Measurements from ENCODE around the gene KCTD1.

Gene KCTD1

GRCh38 chr18:26466026-26466425 lies 82.3 kb downstream of the KCTD1 start:
- H4K8ac ChIP-seq (ENCODE audit: low read depth, low read length): no peak overlapping the region
- no peaks in the 10 kb centered on the region for H3K9me3 ChIP-seq (replicated peaks in 1 of 2; ENCODE audit: control insufficient read depth in 2 of 2, insufficient read depth in 1 of 2, low read depth in 1 of 2, low read length in 2 of 2)
- peak overlapping the region; percentile 60 for H2AK5ac ChIP-seq (ENCODE audit: low read depth, low read length)
- no peak overlapping the region for H3K4me3 ChIP-seq (ENCODE audit: low read length in 2 of 2)
- H4K91ac ChIP-seq (ENCODE audit: low read depth, low read length, poor library complexity): no peak overlapping the region
- peaks cover 3 to 13% of the 10 kb centered on the region in 2 donors for H3K4me1 ChIP-seq (ENCODE audit: control insufficient read depth in 2 of 2, insufficient read depth in 1 of 2, low read depth in 1 of 2, low read length in 2 of 2)
- no peak overlapping the region for H3K9ac ChIP-seq (ENCODE audit: low read depth, low read length, poor library complexity)
- no peak overlapping the region for H3K27ac ChIP-seq (replicated peaks; ENCODE audit: low read length)
- H2BK120ac ChIP-seq (ENCODE audit: low read depth, low read length): no peak overlapping the region
- H3K79me1 ChIP-seq (ENCODE audit: low read depth, low read length): no peaks in the 10 kb centered on the region
- H3K18ac ChIP-seq (ENCODE audit: low read length): no peak overlapping the region
- no peak overlapping the region for H3K14ac ChIP-seq (ENCODE audit: low read length)
- H2BK15ac ChIP-seq (ENCODE audit: low read length): no peak overlapping the region
- peaks cover 0 to 66% of the 10 kb centered on the region in 2 donors for H3K36me3 ChIP-seq (replicated peaks in 1 of 2; ENCODE audit: control insufficient read depth in 2 of 2, insufficient read depth in 2 of 2, low read length in 2 of 2)
- H3K23ac ChIP-seq (ENCODE audit: low read depth, low read length, poor library complexity): no peak overlapping the region
- no peak overlapping the region for H3K4me2 ChIP-seq (ENCODE audit: insufficient read depth, low read length, poor library complexity, severe bottlenecking)
- H3K27me3 ChIP-seq (ENCODE audit: control insufficient read depth in 3 of 3, insufficient read depth in 3 of 3, low read depth in 1 of 3, low read length in 3 of 3): no peaks in the 10 kb centered on the region
- no peak overlapping the region for H2AFZ ChIP-seq (ENCODE audit: low read length)
- no peak overlapping the region for H2BK12ac ChIP-seq (ENCODE audit: low read length)
- no peak overlapping the region for H3K4ac ChIP-seq (ENCODE audit: low read length)
- WGBS, 2 donors (ENCODE audit: extremely low coverage in 2 of 2, insufficient read length in 2 of 2, insufficient replicate concordance in 1 of 2): no CpG with 5 or more reads among the region's 10 CpGs
- H2BK5ac ChIP-seq (ENCODE audit: low read length): no peak overlapping the region
- DNase-seq (ENCODE audit: low spot score): no peak

DNA sequence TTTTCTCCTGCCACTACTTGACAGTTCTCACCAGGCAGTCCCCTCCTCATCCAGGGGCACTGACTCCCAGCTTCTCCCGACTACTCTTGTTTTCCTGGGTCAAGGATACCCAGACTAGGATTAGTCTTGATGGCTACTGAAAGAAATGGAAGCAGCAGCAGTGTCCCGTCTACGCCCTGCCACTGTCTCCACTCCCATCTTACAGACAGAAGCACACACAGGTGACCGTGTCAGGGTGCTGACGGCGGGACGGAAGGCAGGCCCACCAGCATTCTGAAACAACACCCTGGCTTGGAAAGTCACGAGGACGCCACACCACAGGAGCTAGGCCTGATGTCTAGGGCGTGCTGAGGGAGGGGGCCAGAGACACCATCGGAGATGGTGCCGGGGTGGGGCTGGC lies 82.9 kb downstream of the KCTD1 start:
- H3K27me3 ChIP-seq (ENCODE audit: control insufficient read depth in 3 of 3, insufficient read depth in 3 of 3, low read depth in 1 of 3, low read length in 3 of 3): no peaks in the 10 kb centered on the region
- no peak overlapping the region for H2AFZ ChIP-seq (ENCODE audit: low read length)
- WGBS, 2 donors (ENCODE audit: extremely low coverage in 2 of 2, insufficient read length in 2 of 2, insufficient replicate concordance in 1 of 2): no CpG with 5 or more reads among the region's 12 CpGs

GRCh38 chr18:26464128-26465011 lies 84.0 kb downstream of the KCTD1 start:
- Histone ChIP-seq H3K9ac (ENCODE audit: low read depth, low read length, poor library complexity) (no peak overlapping the region), H2BK15ac (ENCODE audit: low read length) (no peak overlapping the region), H3K4me1 (ENCODE audit: control insufficient read depth in 2 of 2, insufficient read depth in 1 of 2, low read depth in 1 of 2, low read length in 2 of 2) (peaks cover 0 to 4% of the 10 kb centered on the region in 2 donors), H2BK5ac (ENCODE audit: low read length) (no peak overlapping the region), H2BK12ac (ENCODE audit: low read length) (no peak overlapping the region), H2BK120ac (ENCODE audit: low read depth, low read length) (no peak overlapping the region), H3K36me3 (replicated peaks in 1 of 2; ENCODE audit: control insufficient read depth in 2 of 2, insufficient read depth in 2 of 2, low read length in 2 of 2) (peaks cover 1 to 71% of the 10 kb centered on the region in 2 donors), H3K18ac (ENCODE audit: low read length) (no peak overlapping the region), H2AFZ (ENCODE audit: low read length) (no peak overlapping the region), H3K4me2 (ENCODE audit: insufficient read depth, low read length, poor library complexity, severe bottlenecking) (no peak overlapping the region), H3K14ac (ENCODE audit: low read length) (no peak overlapping the region), H3K27me3 (ENCODE audit: control insufficient read depth in 3 of 3, insufficient read depth in 3 of 3, low read depth in 1 of 3, low read length in 3 of 3) (no peaks in the 10 kb centered on the region), H4K91ac (ENCODE audit: low read depth, low read length, poor library complexity) (no peak overlapping the region), H4K8ac (ENCODE audit: low read depth, low read length) (no peak overlapping the region), H3K27ac (replicated peaks; ENCODE audit: low read length) (no peak overlapping the region), H2AK5ac (ENCODE audit: low read depth, low read length) (no peak overlapping the region), H3K23ac (ENCODE audit: low read depth, low read length, poor library complexity) (no peak overlapping the region), H3K79me1 (ENCODE audit: low read depth, low read length) (no peaks in the 10 kb centered on the region), H3K4me3 (ENCODE audit: low read length in 2 of 2) (no peak overlapping the region), H3K9me3 (replicated peaks in 1 of 2; ENCODE audit: control insufficient read depth in 2 of 2, insufficient read depth in 1 of 2, low read depth in 1 of 2, low read length in 2 of 2) (no peaks in the 10 kb centered on the region), H3K4ac (ENCODE audit: low read length) (no peak overlapping the region)
- DNase-seq (ENCODE audit: low spot score): no peak
- WGBS, 2 donors (ENCODE audit: extremely low coverage in 2 of 2, insufficient read length in 2 of 2, insufficient replicate concordance in 1 of 2): no CpG with 5 or more reads among the region's 11 CpGs

More for the DNA sequence above, 82.9 kb downstream of the KCTD1 start:
- Histone ChIP-seq H3K4me2 (ENCODE audit: insufficient read depth, low read length, poor library complexity, severe bottlenecking) (no peak overlapping the region), H2BK5ac (ENCODE audit: low read length) (no peak overlapping the region), H3K27ac (replicated peaks; ENCODE audit: low read length) (no peak overlapping the region), H3K4me3 (ENCODE audit: low read length in 2 of 2) (no peak overlapping the region), H3K4ac (ENCODE audit: low read length) (no peak overlapping the region), H3K79me1 (ENCODE audit: low read depth, low read length) (no peaks in the 10 kb centered on the region), H3K36me3 (replicated peaks in 1 of 2; ENCODE audit: control insufficient read depth in 2 of 2, insufficient read depth in 2 of 2, low read length in 2 of 2) (peaks cover 0 to 66% of the 10 kb centered on the region in 2 donors), H2BK12ac (ENCODE audit: low read length) (no peak overlapping the region), H3K4me1 (ENCODE audit: control insufficient read depth in 2 of 2, insufficient read depth in 1 of 2, low read depth in 1 of 2, low read length in 2 of 2) (peaks cover 3 to 9% of the 10 kb centered on the region in 2 donors), H3K23ac (ENCODE audit: low read depth, low read length, poor library complexity) (no peak overlapping the region), H3K14ac (ENCODE audit: low read length) (no peak overlapping the region), H4K91ac (ENCODE audit: low read depth, low read length, poor library complexity) (no peak overlapping the region), H3K9ac (ENCODE audit: low read depth, low read length, poor library complexity) (no peak overlapping the region), H2BK15ac (ENCODE audit: low read length) (no peak overlapping the region), H2AK5ac (ENCODE audit: low read depth, low read length) (peak overlapping the region; percentile 60), H4K8ac (ENCODE audit: low read depth, low read length) (no peak overlapping the region), H3K18ac (ENCODE audit: low read length) (peak overlapping the region; percentile 49), H2BK120ac (ENCODE audit: low read depth, low read length) (no peak overlapping the region), H3K9me3 (replicated peaks in 1 of 2; ENCODE audit: control insufficient read depth in 2 of 2, insufficient read depth in 1 of 2, low read depth in 1 of 2, low read length in 2 of 2) (no peaks in the 10 kb centered on the region)
- no peak for DNase-seq (ENCODE audit: low spot score)

GRCh38 chr18:26462355-26462754 lies 86.0 kb downstream of the KCTD1 start:
- Histone ChIP-seq H3K79me1 (ENCODE audit: low read depth, low read length) (no peaks in the 10 kb centered on the region), H3K27ac (replicated peaks; ENCODE audit: low read length) (no peak overlapping the region), H3K27me3 (ENCODE audit: control insufficient read depth in 3 of 3, insufficient read depth in 3 of 3, low read depth in 1 of 3, low read length in 3 of 3) (no peaks in the 10 kb centered on the region), H3K14ac (ENCODE audit: low read length) (no peak overlapping the region), H2AFZ (ENCODE audit: low read length) (no peak overlapping the region), H3K4me1 (ENCODE audit: control insufficient read depth in 2 of 2, insufficient read depth in 1 of 2, low read depth in 1 of 2, low read length in 2 of 2) (peaks cover 0 to 6% of the 10 kb centered on the region in 2 donors), H2BK5ac (ENCODE audit: low read length) (no peak overlapping the region), H4K91ac (ENCODE audit: low read depth, low read length, poor library complexity) (no peak overlapping the region), H4K8ac (ENCODE audit: low read depth, low read length) (no peak overlapping the region), H3K9me3 (replicated peaks in 1 of 2; ENCODE audit: control insufficient read depth in 2 of 2, insufficient read depth in 1 of 2, low read depth in 1 of 2, low read length in 2 of 2) (no peaks in the 10 kb centered on the region), H3K23ac (ENCODE audit: low read depth, low read length, poor library complexity) (no peak overlapping the region), H3K18ac (ENCODE audit: low read length) (no peak overlapping the region), H2BK120ac (ENCODE audit: low read depth, low read length) (no peak overlapping the region), H2BK12ac (ENCODE audit: low read length) (no peak overlapping the region), H3K9ac (ENCODE audit: low read depth, low read length, poor library complexity) (no peak overlapping the region), H2BK15ac (ENCODE audit: low read length) (no peak overlapping the region), H3K4ac (ENCODE audit: low read length) (no peak overlapping the region), H3K4me3 (ENCODE audit: low read length in 2 of 2) (no peak overlapping the region), H3K4me2 (ENCODE audit: insufficient read depth, low read length, poor library complexity, severe bottlenecking) (no peak overlapping the region), H2AK5ac (ENCODE audit: low read depth, low read length) (no peak overlapping the region), H3K36me3 (replicated peaks in 1 of 2; ENCODE audit: control insufficient read depth in 2 of 2, insufficient read depth in 2 of 2, low read length in 2 of 2) (peaks cover 6 to 76% of the 10 kb centered on the region in 2 donors)
- no CpG with 5 or more reads among the region's 4 CpGs for WGBS, 2 donors (ENCODE audit: extremely low coverage in 2 of 2, insufficient read length in 2 of 2, insufficient replicate concordance in 1 of 2)
- no peak for DNase-seq (ENCODE audit: low spot score)
